IMR-90 (cell line): ENCODE results near the gene THOC2.

Source experiments
- BHLHE40 ChIP-seq: fragments of 150-350 bp; IDR thresholded peaks from 2 replicates; pipeline ENCODE4 v1.6.1; 2016; ENCODE audit warnings: mild to moderate bottlenecking, low read depth, low read length
- CHD1 ChIP-seq: IDR thresholded peaks from 2 replicates; pipeline ENCODE4 v1.6.1; 2012; ENCODE audit warnings: low read depth, low read length, improper control_type of control experiment
- MAFK ChIP-seq: IDR thresholded peaks from 2 replicates; pipeline ENCODE4 v1.6.1; 2012; ENCODE audit warnings: low read depth, low read length, improper control_type of control experiment
- MXI1 ChIP-seq: IDR thresholded peaks from 2 replicates; pipeline ENCODE4 v1.6.1; 2012; ENCODE audit warnings: low read depth, mild to moderate bottlenecking, low read length, moderate library complexity, borderline replicate concordance
- POLR2A ChIP-seq: IDR thresholded peaks from 2 replicates; pipeline ENCODE4 v1.6.1; 2012; ENCODE audit warnings: mild to moderate bottlenecking, low read depth, low read length
- RAD21 ChIP-seq: IDR thresholded peaks from 2 replicates; pipeline ENCODE4 v1.6.1; 2012; ENCODE audit warnings: low read length, improper control_type of control experiment
- RCOR1 ChIP-seq: IDR thresholded peaks from 2 replicates; pipeline ENCODE4 v1.6.1; 2012; ENCODE audit warnings: mild to moderate bottlenecking, low read length, improper control_type of control experiment; ENCODE audit not compliant: insufficient replicate concordance
- RFX5 ChIP-seq: IDR thresholded peaks from 2 replicates; pipeline ENCODE4 v1.8.0; 2012; ENCODE audit warnings: low read depth, mild to moderate bottlenecking, low read length, moderate library complexity
- SMC3 ChIP-seq: fragments of 150-350 bp; IDR thresholded peaks from 2 replicates; pipeline ENCODE4 v1.6.1; 2016; ENCODE audit warnings: low read depth, mild to moderate bottlenecking, antibody characterized with exemption, low read length, moderate library complexity
- TF ChIP-seq, protein P1 (sequence below): conservative IDR thresholded peaks from 2 replicates; pipeline ENCODE4 v1.5.1; 2012; ENCODE audit warnings: mild to moderate bottlenecking, low read depth, low read length, improper control_type of control experiment
- TF ChIP-seq, protein P2 (sequence below): fragments of 150-350 bp; IDR thresholded peaks from 2 replicates; pipeline ENCODE4 v1.6.1; 2017; ENCODE audit warnings: mild to moderate bottlenecking, antibody characterized with exemption, low read length, low read depth

DNA sequence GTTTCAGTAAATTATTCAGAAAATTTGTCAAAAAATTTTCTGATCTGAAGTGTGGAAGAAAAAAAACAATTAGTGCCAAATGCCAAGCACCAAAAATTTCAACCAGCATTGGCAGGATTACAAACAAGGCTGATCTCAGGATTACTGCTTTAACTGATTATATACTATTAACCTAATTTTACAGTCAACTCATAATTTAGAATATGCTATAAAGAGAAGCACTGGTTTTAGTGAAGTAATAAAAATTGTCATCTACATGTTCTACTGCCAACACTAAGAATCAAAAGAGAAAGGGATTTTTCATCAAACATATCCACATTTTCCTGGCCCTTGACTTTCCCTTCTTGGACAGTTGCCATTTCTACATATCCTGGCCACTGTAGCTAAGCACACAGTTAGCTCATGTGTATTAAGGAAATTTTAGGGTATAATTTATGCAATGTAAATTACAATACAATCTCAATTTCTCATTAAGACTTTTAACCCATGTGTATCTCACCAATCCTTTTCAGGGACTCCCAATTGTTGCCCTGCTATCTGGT lies 33.8 kb downstream of the THOC2 start:
- TF ChIP-seq RAD21 (no peak), MAFK (no peak), SMC3 (no peak), BHLHE40 (no peak), POLR2A (no peak), RCOR1 (no peak), MXI1 (no peak), RFX5 (no peak), CHD1 (no peak)
- TF ChIP-seq, protein P1, sequence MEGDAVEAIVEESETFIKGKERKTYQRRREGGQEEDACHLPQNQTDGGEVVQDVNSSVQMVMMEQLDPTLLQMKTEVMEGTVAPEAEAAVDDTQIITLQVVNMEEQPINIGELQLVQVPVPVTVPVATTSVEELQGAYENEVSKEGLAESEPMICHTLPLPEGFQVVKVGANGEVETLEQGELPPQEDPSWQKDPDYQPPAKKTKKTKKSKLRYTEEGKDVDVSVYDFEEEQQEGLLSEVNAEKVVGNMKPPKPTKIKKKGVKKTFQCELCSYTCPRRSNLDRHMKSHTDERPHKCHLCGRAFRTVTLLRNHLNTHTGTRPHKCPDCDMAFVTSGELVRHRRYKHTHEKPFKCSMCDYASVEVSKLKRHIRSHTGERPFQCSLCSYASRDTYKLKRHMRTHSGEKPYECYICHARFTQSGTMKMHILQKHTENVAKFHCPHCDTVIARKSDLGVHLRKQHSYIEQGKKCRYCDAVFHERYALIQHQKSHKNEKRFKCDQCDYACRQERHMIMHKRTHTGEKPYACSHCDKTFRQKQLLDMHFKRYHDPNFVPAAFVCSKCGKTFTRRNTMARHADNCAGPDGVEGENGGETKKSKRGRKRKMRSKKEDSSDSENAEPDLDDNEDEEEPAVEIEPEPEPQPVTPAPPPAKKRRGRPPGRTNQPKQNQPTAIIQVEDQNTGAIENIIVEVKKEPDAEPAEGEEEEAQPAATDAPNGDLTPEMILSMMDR: no peak
- TF ChIP-seq, protein P2, sequence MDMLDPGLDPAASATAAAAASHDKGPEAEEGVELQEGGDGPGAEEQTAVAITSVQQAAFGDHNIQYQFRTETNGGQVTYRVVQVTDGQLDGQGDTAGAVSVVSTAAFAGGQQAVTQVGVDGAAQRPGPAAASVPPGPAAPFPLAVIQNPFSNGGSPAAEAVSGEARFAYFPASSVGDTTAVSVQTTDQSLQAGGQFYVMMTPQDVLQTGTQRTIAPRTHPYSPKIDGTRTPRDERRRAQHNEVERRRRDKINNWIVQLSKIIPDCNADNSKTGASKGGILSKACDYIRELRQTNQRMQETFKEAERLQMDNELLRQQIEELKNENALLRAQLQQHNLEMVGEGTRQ: no peak
